H1 (cell line): ENCODE results near the gene IP6K3.

Experiments used
- CTCF ChIP-seq, 3 experiments: IDR thresholded peaks; 1 replicate in 2 of 3; 2 replicates in 1 of 3; pipeline versions ENCODE4 v1.5.1 to v1.6.1; 2011; ENCODE audit warnings: low read length in 3 of 3, mild to moderate bottlenecking in 3 of 3, inconsistent platforms in 2 of 3, low read depth in 1 of 3, moderate library complexity in 1 of 3; ENCODE audit not compliant: insufficient read depth in 1 of 3; ENCODE audit errors: control extremely low read depth in 1 of 3
- POLR2A ChIP-seq, 2 experiments: IDR thresholded peaks; 1 replicate in 1 of 2; 2 replicates in 1 of 2; pipeline ENCODE4 v1.6.1; 2011; ENCODE audit warnings: low read depth in 2 of 2, low read length in 2 of 2, mild to moderate bottlenecking in 2 of 2; ENCODE audit errors: control extremely low read depth in 1 of 2
- RFX5 ChIP-seq: IDR thresholded peaks from 2 replicates; pipeline ENCODE4 v1.6.1; 2011; ENCODE audit warnings: low read depth, low read length, improper control_type of control experiment, borderline replicate concordance
- SP2 ChIP-seq: IDR thresholded peaks from 2 replicates; pipeline ENCODE4 v1.6.1; 2012; ENCODE audit warnings: mild to moderate bottlenecking, low read length, inconsistent platforms

DNA sequence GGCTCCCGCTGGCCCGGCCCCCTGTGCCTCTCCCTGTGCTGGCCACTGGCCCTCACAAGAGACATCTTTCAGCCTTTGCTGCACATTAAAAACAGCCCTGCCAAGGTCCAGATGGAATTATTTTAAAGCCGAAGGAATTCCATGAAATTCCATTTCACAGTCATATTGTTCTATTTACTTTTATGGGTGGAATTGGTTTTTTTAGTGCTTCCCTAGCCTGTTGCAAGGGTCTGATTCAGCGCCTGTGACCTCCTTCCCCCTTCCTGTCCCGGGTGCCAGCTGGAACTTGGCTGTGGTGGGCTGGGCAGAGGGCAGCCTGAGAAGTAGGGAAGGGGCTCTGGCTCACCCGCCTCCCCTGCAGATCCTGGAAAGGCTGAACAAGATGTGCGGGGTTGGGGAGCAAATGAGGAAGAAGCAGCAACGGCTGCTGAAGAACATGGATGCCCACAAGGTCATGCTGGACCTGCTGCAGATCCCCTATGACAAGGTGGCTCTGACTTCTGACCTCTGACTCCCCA lies 69.5 kb downstream of the IP6K3 start:
- TF ChIP-seq CTCF (IDR thresholded peaks at IDR 0.05; ENCODE audit: control extremely low read depth in 1 of 3, insufficient read depth in 1 of 3, low read depth in 1 of 3, low read length in 3 of 3): no peak
- no peak for TF ChIP-seq POLR2A (IDR thresholded peaks at IDR 0.05; ENCODE audit: control extremely low read depth in 1 of 2, low read depth in 2 of 2, low read length in 2 of 2)
- no peak for TF ChIP-seq SP2
- TF ChIP-seq RFX5: no peak
